SK-N-MC (cell line): ENCODE results near the gene ST8SIA6.

Experiments used
- EZH2 ChIP-seq: fragments of 200-600 bp; sonication (generic); IDR thresholded peaks from one replicate; pipeline ENCODE4 v1.6.1; 2017; ENCODE audit warnings: antibody characterized with exemption
- POLR2AphosphoS5 ChIP-seq: IDR thresholded peaks from 2 replicates; pipeline ENCODE4 v1.6.1; 2012; ENCODE audit warnings: mild to moderate bottlenecking, low read depth, low read length, borderline replicate concordance

- TF ChIP-seq EZH2 (no peak), POLR2AphosphoS5 (no peak)
Measured at GRCh38 chr10:17368708-17369272, 85.6 kb downstream of the ST8SIA6 start.
